Activated CD8-positive, alpha-beta memory T cell treated with anti-CD3 and anti-CD28 coated beads for 24 hours (primary cell): ENCODE data around the gene MBD3L2.
"Not testable (repeated sequence)": the region's sequence is repeated elsewhere in the genome, so short reads cannot be mapped to it uniquely, and the experiment has no call there.

Experiments
- DNase-seq: peaks from one replicate; pipeline ENCODE4 v3.0.0-alpha.2; 2020

MBD3L2 gene

GRCh38 chr19:7063339-7063738 lies 14.2 kb downstream of the MBD3L2 start:
- no peak for DNase-seq

- no peak for DNase-seq
Observed at GRCh38 chr19:7063764-7064418, 14.8 kb downstream of the MBD3L2 start.

- not testable (repeated sequence) for DNase-seq
Observed at GRCh38 chr19:7067122-7067521, 18.0 kb downstream of the MBD3L2 start.

GRCh38 chr19:7067716-7068115 lies 18.6 kb downstream of the MBD3L2 start:
- no peak for DNase-seq

GRCh38 chr19:7068599-7068998 lies 19.5 kb downstream of the MBD3L2 start:
- DNase-seq = no peak

GRCh38 chr19:7069042-7069903 lies 20.2 kb downstream of the MBD3L2 start, which contains the start of gene ZNF557:
Gene ZNF557 (plus strand): TSS chr19:7069703. CDS start chr19:7075075, 5,372 bp downstream.
- DNase-seq = peak; percentile 99

- DNase-seq = no peak
Observed at GRCh38 chr19:7069904-7070226, 20.7 kb downstream of the MBD3L2 start.

- DNase-seq = no peak
Observed at GRCh38 chr19:7072541-7072940, 23.4 kb downstream of the MBD3L2 start.

GRCh38 chr19:7074705-7075282 lies 25.7 kb downstream of the MBD3L2 start:
- DNase-seq = no peak

- DNase-seq = no peak
Observed at GRCh38 chr19:7076151-7076550, 27.0 kb downstream of the MBD3L2 start.

- DNase-seq = no peak
Observed at GRCh38 chr19:7078008-7078407, 28.9 kb downstream of the MBD3L2 start.

- DNase-seq = no peak
Observed at GRCh38 chr19:7083076-7083956, 34.2 kb downstream of the MBD3L2 start.

- DNase-seq = no peak
Observed at GRCh38 chr19:7088999-7089398, 39.9 kb downstream of the MBD3L2 start.

- DNase-seq = no peak
Observed at GRCh38 chr19:7098096-7098495, 49.0 kb downstream of the MBD3L2 start.

- peak; percentile 96 for DNase-seq
Observed at GRCh38 chr19:7098701-7099596, 49.8 kb downstream of the MBD3L2 start.

GRCh38 chr19:7099597-7099921 lies 50.4 kb downstream of the MBD3L2 start:
- no peak for DNase-seq
